Memory B cell (primary cell): ENCODE results near the gene NET1.
A peak's percentile ranks its signal among the peaks of the same experiment; 100 is the strongest.

Experiments
- ATAC-seq: fragments of 150-1000 bp; cut with Tn5 transposase; 2 replicates; pipeline ENCODE4 v1.10.0; 2021; ENCODE audit warnings: low read depth, mild to moderate bottlenecking, moderate library complexity
- DNase-seq, 2 donors: peaks; one replicate each; pipeline ENCODE4 v3.0.0; 2022; ENCODE audit warnings: low spot score in 2 of 2
- H3K27ac Mint-ChIP-seq: one replicate; pipeline ENCODE4 v1.8.0; 2022; ENCODE audit warnings: mild to moderate bottlenecking, moderate library complexity, mixed read lengths
- H3K27me3 Mint-ChIP-seq: one replicate; pipeline ENCODE4 v1.8.0; 2022; ENCODE audit warnings: mixed read lengths
- H3K36me3 Mint-ChIP-seq: one replicate; pipeline ENCODE4 v1.8.0; 2022; ENCODE audit warnings: mild to moderate bottlenecking, mixed read lengths
- H3K4me1 Mint-ChIP-seq: one replicate; pipeline ENCODE4 v1.8.0; 2022; ENCODE audit warnings: mixed read lengths
- H3K4me3 Mint-ChIP-seq: one replicate; pipeline ENCODE4 v1.8.0; 2022; ENCODE audit warnings: mild to moderate bottlenecking, moderate library complexity, mixed read lengths
- H3K9me3 Mint-ChIP-seq: one replicate; pipeline ENCODE4 v1.8.0; 2022; ENCODE audit warnings: mixed read lengths

NET1 gene

GRCh38 chr10:5458949-5459747, 46.8 kb downstream of the NET1 start:
- H3K4me3 Mint-ChIP-seq = no peak overlapping the region
- peaks cover 5% of the 10 kb centered on the region for H3K27me3 Mint-ChIP-seq
- no peak for DNase-seq
- no peak overlapping the region for H3K27ac Mint-ChIP-seq
- peaks cover 4% of the 10 kb centered on the region for H3K4me1 Mint-ChIP-seq
- no peaks in the 10 kb centered on the region for H3K9me3 Mint-ChIP-seq
- peaks cover 2% of the 10 kb centered on the region for H3K36me3 Mint-ChIP-seq
- ATAC-seq = no peak

GRCh38 chr10:5460468-5461202, 48.3 kb downstream of the NET1 start:
- no peak for ATAC-seq
- Mint-ChIP-seq H3K27ac (no peak overlapping the region), H3K9me3 (no peaks in the 10 kb centered on the region), H3K36me3 (peaks cover 2% of the 10 kb centered on the region), H3K4me1 (peaks cover 4% of the 10 kb centered on the region), H3K4me3 (no peak overlapping the region), H3K27me3 (peaks cover 5% of the 10 kb centered on the region)
- no peak for DNase-seq

GRCh38 chr10:5461203-5461588, 48.8 kb downstream of the NET1 start:
- DNase-seq (no peak), ATAC-seq (no peak)
- no peak overlapping the region for H3K4me3 Mint-ChIP-seq
- H3K27me3 Mint-ChIP-seq = peaks cover 5% of the 10 kb centered on the region
- no peak overlapping the region for H3K27ac Mint-ChIP-seq
- H3K4me1 Mint-ChIP-seq = peaks cover 4% of the 10 kb centered on the region
- H3K36me3 Mint-ChIP-seq = peaks cover 2% of the 10 kb centered on the region
- no peaks in the 10 kb centered on the region for H3K9me3 Mint-ChIP-seq

- no peak overlapping the region for H3K27ac Mint-ChIP-seq
- DNase-seq (no peak), ATAC-seq (peak; percentile 53)
Measured at GRCh38 chr10:5461914-5462840, 49.8 kb downstream of the NET1 start.

GRCh38 chr10:5462841-5463293, 50.5 kb downstream of the NET1 start:
- no peak overlapping the region for H3K4me3 Mint-ChIP-seq
- H3K4me1 Mint-ChIP-seq = peaks cover 4% of the 10 kb centered on the region
- H3K27me3 Mint-ChIP-seq = peaks cover 5% of the 10 kb centered on the region
- DNase-seq = no peak
- H3K9me3 Mint-ChIP-seq = no peaks in the 10 kb centered on the region
- H3K36me3 Mint-ChIP-seq = peaks cover under 1% of the 10 kb centered on the region
- H3K27ac Mint-ChIP-seq = no peak overlapping the region
- no peak for ATAC-seq

More at GRCh38 chr10:5461914-5462840, 49.8 kb downstream of the NET1 start:
- H3K4me1 Mint-ChIP-seq = peaks cover 4% of the 10 kb centered on the region
- H3K9me3 Mint-ChIP-seq = no peaks in the 10 kb centered on the region
- H3K36me3 Mint-ChIP-seq = peaks cover 2% of the 10 kb centered on the region
- H3K27me3 Mint-ChIP-seq = peaks cover 5% of the 10 kb centered on the region
- no peak overlapping the region for H3K4me3 Mint-ChIP-seq

- Mint-ChIP-seq H3K9me3 (no peaks in the 10 kb centered on the region), H3K4me3 (no peak overlapping the region), H3K4me1 (peaks cover 4% of the 10 kb centered on the region), H3K27ac (no peak overlapping the region), H3K36me3 (peaks cover 3% of the 10 kb centered on the region), H3K27me3 (peaks cover 5% of the 10 kb centered on the region)
- ATAC-seq (no peak), DNase-seq (no peak)
Measured at GRCh38 chr10:5464546-5464945, 52.2 kb downstream of the NET1 start.

GRCh38 chr10:5465976-5466450, 53.7 kb downstream of the NET1 start:
- Mint-ChIP-seq H3K9me3 (no peaks in the 10 kb centered on the region), H3K4me1 (peaks cover 4% of the 10 kb centered on the region), H3K27me3 (peaks cover 5% of the 10 kb centered on the region), H3K4me3 (no peak overlapping the region), H3K27ac (no peak overlapping the region), H3K36me3 (peaks cover 3% of the 10 kb centered on the region)
- DNase-seq = no peak
- ATAC-seq = no peak

GRCh38 chr10:5466451-5467206, 54.3 kb downstream of the NET1 start:
- Mint-ChIP-seq H3K4me3 (no peak overlapping the region), H3K36me3 (peaks cover 3% of the 10 kb centered on the region), H3K27ac (no peak overlapping the region), H3K4me1 (peaks cover 3% of the 10 kb centered on the region), H3K9me3 (no peaks in the 10 kb centered on the region), H3K27me3 (peaks cover 5% of the 10 kb centered on the region)
- ATAC-seq (no peak), DNase-seq (no peak)

- no peaks in the 10 kb centered on the region for H3K9me3 Mint-ChIP-seq
- DNase-seq (no peak), ATAC-seq (no peak)
- no peak overlapping the region for H3K4me3 Mint-ChIP-seq
- peaks cover 3% of the 10 kb centered on the region for H3K36me3 Mint-ChIP-seq
- no peaks in the 10 kb centered on the region for H3K4me1 Mint-ChIP-seq
- no peak overlapping the region for H3K27ac Mint-ChIP-seq
- H3K27me3 Mint-ChIP-seq = peaks cover 6% of the 10 kb centered on the region
Measured at GRCh38 chr10:5467207-5467535, 54.8 kb downstream of the NET1 start.

GRCh38 chr10:5467634-5468255, 55.4 kb downstream of the NET1 start:
- DNase-seq = no peak
- no peak overlapping the region for H3K27ac Mint-ChIP-seq
- H3K27me3 Mint-ChIP-seq = peaks cover 9% of the 10 kb centered on the region
- H3K36me3 Mint-ChIP-seq = peaks cover 3% of the 10 kb centered on the region
- H3K9me3 Mint-ChIP-seq = no peaks in the 10 kb centered on the region
- ATAC-seq = no peak
- H3K4me1 Mint-ChIP-seq = no peaks in the 10 kb centered on the region
- H3K4me3 Mint-ChIP-seq = no peak overlapping the region

- no peak for DNase-seq
- H3K4me3 Mint-ChIP-seq = no peak overlapping the region
- H3K27me3 Mint-ChIP-seq = peaks cover 6% of the 10 kb centered on the region
- H3K36me3 Mint-ChIP-seq = peaks cover 3% of the 10 kb centered on the region
- no peak overlapping the region for H3K27ac Mint-ChIP-seq
- no peaks in the 10 kb centered on the region for H3K9me3 Mint-ChIP-seq
- no peaks in the 10 kb centered on the region for H3K4me1 Mint-ChIP-seq
- no peak for ATAC-seq
Measured at GRCh38 chr10:5468262-5469106, 56.1 kb downstream of the NET1 start.

GRCh38 chr10:5469353-5470061, 57.1 kb downstream of the NET1 start:
- ATAC-seq (no peak), DNase-seq (no peak)
- Mint-ChIP-seq H3K4me3 (no peak overlapping the region), H3K36me3 (peaks cover 3% of the 10 kb centered on the region), H3K27ac (no peak overlapping the region), H3K4me1 (no peaks in the 10 kb centered on the region), H3K9me3 (no peaks in the 10 kb centered on the region), H3K27me3 (peaks cover 6% of the 10 kb centered on the region)
